ENCODE data around the gene MLH1.
"Not testable (repeated sequence)": the region's sequence is repeated elsewhere in the genome, so short reads cannot be mapped to it uniquely, and the experiment has no call there.

The MLH1 gene

DNA sequence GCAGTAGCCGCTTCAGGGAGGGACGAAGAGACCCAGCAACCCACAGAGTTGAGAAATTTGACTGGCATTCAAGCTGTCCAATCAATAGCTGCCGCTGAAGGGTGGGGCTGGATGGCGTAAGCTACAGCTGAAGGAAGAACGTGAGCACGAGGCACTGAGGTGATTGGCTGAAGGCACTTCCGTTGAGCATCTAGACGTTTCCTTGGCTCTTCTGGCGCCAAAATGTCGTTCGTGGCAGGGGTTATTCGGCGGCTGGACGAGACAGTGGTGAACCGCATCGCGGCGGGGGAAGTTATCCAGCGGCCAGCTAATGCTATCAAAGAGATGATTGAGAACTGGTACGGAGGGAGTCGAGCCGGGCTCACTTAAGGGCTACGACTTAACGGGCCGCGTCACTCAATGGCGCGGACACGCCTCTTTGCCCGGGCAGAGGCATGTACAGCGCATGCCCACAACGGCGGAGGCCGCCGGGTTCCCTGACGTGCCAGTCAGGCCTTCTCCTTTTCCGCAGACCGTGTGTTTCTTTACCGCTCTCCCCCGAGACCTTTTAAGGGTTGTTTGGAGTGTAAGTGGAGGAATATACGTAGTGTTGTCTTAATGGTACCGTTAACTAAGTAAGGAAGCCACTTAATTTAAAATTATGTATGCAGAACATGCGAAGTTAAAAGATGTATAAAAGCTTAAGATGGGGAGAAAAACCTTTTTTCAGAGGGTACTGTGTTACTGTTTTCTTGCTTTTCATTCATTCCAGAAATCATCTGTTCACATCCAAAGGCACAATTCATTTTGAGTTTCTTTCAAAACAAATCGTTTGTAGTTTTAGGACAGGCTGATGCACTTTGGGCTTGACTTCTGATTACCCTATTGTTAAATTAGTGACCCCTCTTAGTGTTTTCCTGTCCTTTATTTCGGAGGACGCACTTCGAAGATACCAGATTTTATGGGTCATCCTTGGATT lies at the start of gene MLH1:
Gene MLH1, plus strand, starts transcription at position 193 of the 958 bp plus-strand sequence. Its CDS starts 30 bp downstream, at position 223.
- Mint-ChIP-seq H3K4me3 (no peak within 1 kb of the TSS), H3K4me1 (ENCODE audit: low read depth) (peaks cover 46% of the 10 kb centered on the region), H3K9me3 (ENCODE audit: low read depth) (no peaks in the 10 kb centered on the region), H3K36me3 (peaks cover 30% of the 10 kb centered on the region), H3K27ac (no peak within 1 kb of the TSS), H3K27me3 (no peaks in the 10 kb centered on the region)

DNA sequence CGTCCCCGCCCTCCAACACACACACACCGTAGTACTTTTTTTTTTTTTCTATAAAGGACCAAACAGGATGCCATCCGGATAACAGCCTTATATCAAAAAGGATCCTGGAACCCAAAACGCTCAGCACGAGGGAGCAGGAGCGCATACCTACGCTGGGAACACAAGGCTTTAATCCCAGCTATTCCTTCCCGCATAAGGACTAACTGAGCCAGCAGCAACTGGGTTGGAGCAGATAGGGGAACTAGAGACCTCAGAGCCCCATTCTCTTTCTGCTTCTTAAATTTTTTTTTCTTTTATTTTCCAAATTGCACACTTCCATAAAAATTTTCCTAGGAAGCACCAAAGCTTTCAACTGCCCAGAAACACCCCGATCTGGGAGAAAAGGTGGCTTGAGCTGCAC lies 49.7 kb upstream of the MLH1 start:
- Mint-ChIP-seq H3K4me3 (peak overlapping the region; percentile 76), H3K9me3 (ENCODE audit: low read depth) (no peaks in the 10 kb centered on the region), H3K36me3 (peaks cover 9% of the 10 kb centered on the region), H3K27ac (peak overlapping the region; percentile 34), H3K4me1 (ENCODE audit: low read depth) (peaks cover 18% of the 10 kb centered on the region), H3K27me3 (no peaks in the 10 kb centered on the region)

DNA sequence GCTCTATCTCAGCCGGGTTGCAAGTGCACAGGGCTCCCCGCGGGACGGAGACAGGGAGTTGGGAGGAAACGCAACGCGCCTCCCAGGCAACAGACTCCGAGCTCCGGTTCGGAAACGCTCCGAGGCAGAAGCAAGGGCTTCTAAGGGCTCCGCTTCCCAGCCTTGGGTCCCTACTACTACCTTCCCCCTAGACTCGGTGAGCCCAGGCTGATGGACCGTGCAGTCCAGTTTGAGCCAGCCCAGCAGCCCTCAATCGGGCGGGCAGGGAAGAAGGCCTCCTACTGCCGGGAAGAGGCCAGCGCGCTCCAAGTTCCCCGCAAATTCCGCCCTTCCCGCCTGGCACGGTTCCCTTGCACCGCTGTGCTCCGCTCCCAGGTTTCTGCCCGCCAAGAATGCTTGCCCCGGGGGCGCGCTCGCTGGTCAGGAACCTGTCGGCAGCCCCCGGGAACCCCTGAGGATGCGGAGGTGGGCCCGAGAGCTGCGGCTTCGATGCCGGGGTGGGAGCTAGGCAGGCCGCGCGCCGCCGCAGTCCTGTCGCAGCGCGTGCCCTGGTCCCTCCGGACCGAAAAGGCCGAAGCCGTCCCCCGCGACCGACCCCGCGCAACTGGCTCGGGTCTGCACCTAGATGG lies 49.2 kb upstream of the MLH1 start:
- no peaks in the 10 kb centered on the region for H3K27me3 Mint-ChIP-seq
- peaks cover 10% of the 10 kb centered on the region for H3K36me3 Mint-ChIP-seq
- peak overlapping the region; percentile 6 for H3K27ac Mint-ChIP-seq
- no peaks in the 10 kb centered on the region for H3K9me3 Mint-ChIP-seq (ENCODE audit: low read depth)
- peak overlapping the region; percentile 76 for H3K4me3 Mint-ChIP-seq
- peaks cover 19% of the 10 kb centered on the region for H3K4me1 Mint-ChIP-seq (ENCODE audit: low read depth)

DNA sequence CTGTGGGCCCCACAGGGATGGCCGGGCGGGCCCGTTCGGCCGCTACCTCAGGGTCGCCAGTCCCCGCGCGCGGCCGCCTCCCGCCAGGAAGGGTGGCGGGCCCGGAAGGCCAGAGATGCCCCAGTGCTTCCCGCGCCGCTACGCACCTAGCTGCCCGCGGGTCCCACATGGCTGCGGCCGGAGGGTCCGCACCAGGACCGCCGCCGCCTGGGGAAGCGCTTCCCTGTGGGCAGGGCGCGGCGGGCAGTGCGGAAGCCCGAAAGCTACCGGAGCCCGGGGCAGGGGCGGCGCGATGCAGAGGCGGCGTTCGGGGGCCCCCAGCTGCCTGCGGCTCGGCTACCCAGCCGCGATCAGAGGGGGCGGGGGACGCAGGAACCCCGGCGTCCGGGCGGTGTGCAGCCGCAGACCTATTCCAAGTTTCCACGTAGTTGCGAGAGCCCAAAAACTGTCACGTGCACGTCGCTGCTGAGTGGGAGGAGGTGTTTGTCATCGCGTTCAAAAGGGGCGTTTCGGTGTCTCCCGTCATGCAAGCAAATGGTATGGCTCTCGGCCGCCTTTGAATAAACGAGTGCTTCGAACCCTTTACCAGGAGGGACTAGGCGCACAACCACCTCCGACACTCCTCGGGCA lies 48.6 kb upstream of the MLH1 start, which contains the start of gene TRANK1:
Gene TRANK1, minus strand, starts transcription at position 414 of the 630 bp plus-strand sequence. Its CDS starts 245 bp downstream, at position 169.
- Mint-ChIP-seq H3K27me3 (no peaks in the 10 kb centered on the region), H3K9me3 (ENCODE audit: low read depth) (no peaks in the 10 kb centered on the region), H3K4me1 (ENCODE audit: low read depth) (peaks cover 19% of the 10 kb centered on the region), H3K27ac (peak within 1 kb of the TSS; percentile 50), H3K4me3 (peak within 1 kb of the TSS; percentile 81), H3K36me3 (peaks cover 13% of the 10 kb centered on the region)

DNA sequence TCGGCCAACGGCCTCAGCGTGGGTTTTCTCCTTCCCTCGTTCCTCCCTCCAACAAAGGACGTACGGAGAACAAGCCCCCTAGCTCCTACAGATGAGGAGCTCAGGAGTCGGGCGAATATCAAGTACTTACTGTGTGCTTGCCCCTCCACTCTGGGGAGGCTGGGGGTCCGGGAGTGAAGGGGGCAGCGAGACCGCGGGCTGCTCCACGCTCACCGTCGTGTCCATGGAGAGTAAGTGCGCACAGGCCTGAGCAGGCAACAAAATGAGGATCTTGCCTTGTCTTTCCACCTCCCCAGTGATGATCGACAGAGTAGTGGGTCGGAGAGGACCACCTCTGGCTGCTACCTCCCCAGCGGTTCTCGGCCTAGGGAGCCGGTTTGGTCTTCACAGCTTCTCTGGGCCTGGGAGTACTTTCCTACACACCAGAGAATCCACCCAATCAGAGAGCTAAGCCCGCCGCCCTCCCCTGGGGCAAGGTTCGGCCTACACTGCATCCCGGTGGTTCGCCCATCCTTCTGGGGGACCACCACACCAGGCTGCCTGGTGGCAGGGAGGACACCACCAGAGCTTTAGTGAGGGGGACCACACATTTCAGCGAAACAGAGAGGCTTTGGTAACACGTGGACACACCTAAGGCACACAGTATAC lies 47.9 kb upstream of the MLH1 start:
- peak overlapping the region; percentile 81 for H3K4me3 Mint-ChIP-seq
- no peaks in the 10 kb centered on the region for H3K27me3 Mint-ChIP-seq
- peaks cover 11% of the 10 kb centered on the region for H3K36me3 Mint-ChIP-seq
- H3K9me3 Mint-ChIP-seq (ENCODE audit: low read depth) = no peaks in the 10 kb centered on the region
- H3K4me1 Mint-ChIP-seq (ENCODE audit: low read depth) = peaks cover 18% of the 10 kb centered on the region
- peak overlapping the region; percentile 50 for H3K27ac Mint-ChIP-seq

DNA sequence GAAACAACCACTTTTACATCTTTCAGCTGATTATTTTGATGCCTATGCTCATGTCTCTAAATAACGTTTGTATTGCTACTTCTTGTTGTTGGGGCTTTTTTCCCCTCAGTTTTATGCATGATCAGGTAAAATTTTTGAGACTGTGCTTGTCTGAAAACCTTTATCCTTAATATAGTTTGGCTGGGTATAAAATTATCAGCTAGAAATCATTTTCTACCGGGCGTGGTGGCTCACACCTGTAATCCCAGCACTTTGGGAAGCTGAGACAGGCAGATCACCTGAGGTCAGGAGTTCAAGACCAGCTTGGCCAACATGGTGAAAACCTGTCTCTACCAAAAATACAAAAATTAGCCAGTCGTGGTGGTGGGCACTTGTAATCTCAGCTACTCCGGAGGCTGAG lies 45.5 kb upstream of the MLH1 start:
- peaks cover 10% of the 10 kb centered on the region for H3K36me3 Mint-ChIP-seq
- H3K4me1 Mint-ChIP-seq (ENCODE audit: low read depth); H3K4me3 Mint-ChIP-seq; H3K27ac Mint-ChIP-seq; H3K27me3 Mint-ChIP-seq; H3K9me3 Mint-ChIP-seq (ENCODE audit: low read depth): not testable (repeated sequence)

DNA sequence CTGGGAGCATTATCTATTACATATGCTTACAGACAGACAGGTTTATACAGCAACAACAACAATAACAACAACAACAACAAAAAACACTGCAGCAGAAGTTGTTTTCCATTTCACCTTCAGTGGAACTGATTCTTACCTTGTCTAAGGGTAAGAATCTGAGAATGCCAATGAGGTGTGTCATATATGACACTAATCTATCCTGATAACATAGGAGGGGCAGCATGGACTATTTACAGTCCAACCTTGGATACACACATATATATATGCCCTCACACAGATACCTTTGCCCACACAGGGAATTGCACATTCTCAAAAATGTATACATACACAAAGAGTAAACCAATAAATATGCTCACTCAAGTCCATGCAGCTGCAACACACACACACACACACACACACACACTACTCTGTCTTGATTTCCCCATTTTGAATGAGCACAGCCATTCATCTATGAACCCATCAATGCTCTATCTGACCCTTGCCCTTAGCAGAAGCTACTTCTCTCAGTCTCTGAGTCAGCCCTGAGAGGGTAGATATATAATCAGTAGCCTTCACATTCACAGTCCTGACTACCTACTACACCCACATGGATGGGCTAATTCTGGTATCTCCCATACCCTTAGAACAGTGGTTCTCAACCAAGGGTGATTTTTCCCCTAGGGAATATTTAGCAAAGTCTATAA lies 38.7 kb upstream of the MLH1 start:
- no peaks in the 10 kb centered on the region for H3K36me3 Mint-ChIP-seq
- H3K4me3 Mint-ChIP-seq = no peak overlapping the region
- H3K9me3 Mint-ChIP-seq (ENCODE audit: low read depth) = no peaks in the 10 kb centered on the region
- H3K27ac Mint-ChIP-seq = no peak overlapping the region
- H3K27me3 Mint-ChIP-seq = no peaks in the 10 kb centered on the region
- H3K4me1 Mint-ChIP-seq (ENCODE audit: low read depth) = peaks cover 15% of the 10 kb centered on the region

DNA sequence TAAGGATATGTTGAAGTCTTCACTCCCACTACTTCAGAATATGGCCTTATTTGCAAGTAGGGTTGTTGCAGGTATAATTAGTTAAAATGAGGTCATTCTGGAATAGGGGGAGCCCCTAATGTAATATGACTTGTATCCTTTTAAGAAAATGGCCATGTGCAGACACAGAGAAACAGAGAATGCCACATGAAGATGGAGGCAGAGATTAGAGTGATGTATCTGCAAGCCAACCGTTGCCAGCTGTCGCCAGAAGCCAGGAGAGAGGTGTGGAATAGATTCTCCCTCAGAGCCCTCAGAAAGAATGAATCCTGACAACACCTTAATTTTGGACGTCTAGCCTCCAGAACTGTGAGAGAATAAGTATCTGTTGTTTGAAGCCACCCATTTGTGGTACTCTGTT lies 37.2 kb upstream of the MLH1 start:
- Mint-ChIP-seq H3K4me3 (no peak overlapping the region), H3K4me1 (ENCODE audit: low read depth) (peaks cover 15% of the 10 kb centered on the region), H3K9me3 (ENCODE audit: low read depth) (no peaks in the 10 kb centered on the region), H3K27ac (peak overlapping the region; percentile 28), H3K36me3 (no peaks in the 10 kb centered on the region), H3K27me3 (no peaks in the 10 kb centered on the region)

DNA sequence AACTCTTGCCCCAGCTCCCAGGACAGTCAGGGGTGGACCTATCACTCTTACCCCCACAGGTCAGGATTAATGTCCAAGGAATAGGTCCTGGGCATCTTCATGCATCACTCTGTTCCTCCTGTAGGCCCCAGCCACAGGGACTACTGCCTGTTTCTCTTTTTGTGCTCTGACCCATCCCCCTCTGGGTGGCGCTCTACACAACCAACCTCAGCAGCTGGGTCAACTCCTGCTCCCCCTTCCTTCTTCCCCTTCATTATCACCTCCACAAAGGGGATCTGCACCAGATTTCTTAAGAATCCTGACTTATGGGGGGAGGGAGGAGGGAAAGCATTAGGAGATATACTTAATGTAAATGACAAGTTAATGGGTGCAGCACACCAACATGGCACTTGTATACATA lies 36.3 kb upstream of the MLH1 start:
- Mint-ChIP-seq H3K4me1 (ENCODE audit: low read depth) (peaks cover 15% of the 10 kb centered on the region), H3K36me3 (no peaks in the 10 kb centered on the region), H3K27ac (no peak overlapping the region), H3K9me3 (ENCODE audit: low read depth) (no peaks in the 10 kb centered on the region), H3K4me3 (no peak overlapping the region), H3K27me3 (no peaks in the 10 kb centered on the region)

DNA sequence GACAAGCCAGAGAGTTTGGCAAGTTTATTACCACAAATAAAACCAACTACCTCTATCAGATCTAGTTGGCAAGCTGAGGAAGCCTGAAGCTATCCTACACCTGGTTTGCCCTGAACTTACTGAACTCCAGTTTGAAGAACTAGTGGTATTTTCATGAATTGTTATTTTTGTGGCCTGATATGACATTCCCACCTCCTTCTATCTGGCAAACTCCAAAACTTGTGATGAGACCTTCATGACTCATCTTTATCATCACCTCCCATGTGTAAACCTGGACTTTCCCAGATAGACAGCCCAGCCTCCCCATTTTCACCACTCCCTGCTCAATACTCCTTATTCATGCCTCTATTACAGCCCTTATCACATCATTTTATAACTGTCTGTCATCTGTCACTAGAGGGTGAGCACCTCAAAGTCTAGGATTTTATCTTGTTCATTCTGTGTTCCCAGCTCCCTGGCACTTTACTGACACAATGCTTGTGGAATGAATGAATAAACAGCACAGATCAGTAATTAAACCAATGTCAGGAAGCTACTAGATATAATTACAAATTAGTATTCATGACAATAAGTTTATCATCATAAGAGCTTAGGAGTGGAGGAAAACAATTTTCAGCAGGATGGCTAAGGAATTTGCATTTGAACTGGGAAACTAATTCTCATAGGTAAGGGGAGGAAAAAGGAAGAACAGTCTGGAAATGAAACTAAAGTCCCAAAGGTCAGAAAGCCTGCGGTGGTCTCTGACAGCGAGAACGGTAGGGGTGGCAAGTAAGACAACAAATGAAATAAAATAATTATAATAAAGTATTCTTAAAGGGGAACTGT lies 35.2 kb upstream of the MLH1 start:
- Mint-ChIP-seq H3K4me1 (ENCODE audit: low read depth) (peaks cover 15% of the 10 kb centered on the region), H3K36me3 (no peaks in the 10 kb centered on the region), H3K4me3 (peak overlapping the region; percentile 52), H3K27ac (peak overlapping the region; percentile 78), H3K27me3 (no peaks in the 10 kb centered on the region), H3K9me3 (ENCODE audit: low read depth) (no peaks in the 10 kb centered on the region)

DNA sequence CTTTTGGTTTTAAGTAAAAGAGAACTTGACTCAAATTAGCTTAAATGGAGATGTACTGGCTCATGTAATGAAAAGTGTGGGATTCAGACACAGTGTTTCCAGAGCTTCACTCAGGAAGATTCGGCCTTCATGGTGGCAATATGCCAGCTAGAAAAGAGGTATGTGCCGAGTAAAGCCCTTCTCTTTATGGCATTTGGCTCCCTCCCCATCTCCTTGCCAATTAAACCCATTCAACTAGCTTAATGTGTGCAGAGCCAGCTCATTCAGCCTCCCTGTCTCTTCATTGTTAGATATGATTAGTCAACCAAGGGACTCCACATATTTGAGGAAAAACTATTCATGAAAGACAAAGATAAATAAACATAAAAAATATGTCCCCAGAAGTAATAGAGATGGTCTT lies 33.5 kb upstream of the MLH1 start:
- no peaks in the 10 kb centered on the region for H3K36me3 Mint-ChIP-seq
- no peaks in the 10 kb centered on the region for H3K9me3 Mint-ChIP-seq (ENCODE audit: low read depth)
- no peaks in the 10 kb centered on the region for H3K27me3 Mint-ChIP-seq
- H3K4me1 Mint-ChIP-seq (ENCODE audit: low read depth) = peaks cover 15% of the 10 kb centered on the region
- no peak overlapping the region for H3K4me3 Mint-ChIP-seq
- H3K27ac Mint-ChIP-seq = no peak overlapping the region

DNA sequence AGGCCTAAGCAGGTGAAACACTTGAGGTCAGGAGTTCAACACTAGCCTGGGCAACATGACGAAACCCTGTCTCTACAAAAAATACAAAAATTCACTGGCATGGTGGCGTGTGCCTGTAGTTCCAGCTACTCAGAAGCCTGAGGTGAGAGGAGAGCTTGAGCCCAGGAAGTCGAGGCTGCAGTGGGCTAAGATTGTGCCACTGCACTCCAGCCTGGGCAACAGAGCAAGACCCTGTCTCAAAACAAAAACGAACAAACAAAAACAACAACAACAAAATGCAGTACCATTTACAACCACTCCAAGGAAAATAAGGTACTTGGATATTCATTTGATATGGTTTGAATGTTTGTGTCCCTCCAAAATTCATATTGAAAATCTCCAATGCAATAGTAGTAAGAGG lies 32.8 kb upstream of the MLH1 start:
- peaks cover 15% of the 10 kb centered on the region for H3K4me1 Mint-ChIP-seq (ENCODE audit: low read depth)
- H3K27me3 Mint-ChIP-seq = no peaks in the 10 kb centered on the region
- H3K9me3 Mint-ChIP-seq (ENCODE audit: low read depth) = no peaks in the 10 kb centered on the region
- no peak overlapping the region for H3K4me3 Mint-ChIP-seq
- no peaks in the 10 kb centered on the region for H3K36me3 Mint-ChIP-seq
- H3K27ac Mint-ChIP-seq = no peak overlapping the region

DNA sequence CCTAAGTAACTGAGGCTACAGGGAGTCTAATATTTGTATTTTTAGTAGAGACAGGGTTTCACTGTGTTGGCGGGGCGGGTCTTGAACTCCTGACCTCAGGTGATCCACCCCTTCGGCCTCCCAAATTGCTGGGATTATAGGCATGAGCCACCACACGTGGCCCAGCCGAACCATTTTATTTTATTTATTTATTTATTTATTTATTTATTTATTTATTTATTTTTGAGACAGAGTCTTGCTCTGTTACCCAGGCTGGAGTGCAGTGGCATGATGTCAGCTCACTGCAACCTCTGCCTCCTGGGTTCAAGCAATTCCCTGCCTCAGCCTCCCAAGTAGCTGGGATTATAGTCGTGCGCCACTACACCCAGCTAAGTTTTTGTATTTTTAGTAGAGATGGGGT lies 30.3 kb upstream of the MLH1 start:
- not testable (repeated sequence) for H3K27me3 Mint-ChIP-seq; H3K9me3 Mint-ChIP-seq (ENCODE audit: low read depth); H3K4me3 Mint-ChIP-seq; H3K36me3 Mint-ChIP-seq; H3K4me1 Mint-ChIP-seq (ENCODE audit: low read depth); H3K27ac Mint-ChIP-seq

DNA sequence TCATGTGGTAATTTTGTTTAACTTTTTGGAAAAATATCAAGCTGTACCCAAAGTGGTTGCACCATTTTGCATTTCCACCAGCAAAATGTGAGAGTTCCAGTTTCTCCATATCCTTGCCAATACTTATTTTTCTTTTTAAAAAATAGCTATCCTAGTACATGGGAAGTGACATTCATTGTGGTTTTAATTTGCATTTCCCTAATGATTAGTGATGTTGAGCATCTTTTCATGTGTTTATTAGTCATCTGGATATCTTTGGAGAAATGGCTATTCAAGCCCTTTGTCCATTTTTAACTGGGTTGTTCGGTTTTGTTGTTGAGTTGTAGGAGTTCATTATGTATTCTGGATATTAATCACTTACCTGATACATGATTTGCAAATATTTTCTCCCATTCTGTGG lies 29.0 kb upstream of the MLH1 start:
- Mint-ChIP-seq H3K9me3 (ENCODE audit: low read depth) (no peaks in the 10 kb centered on the region), H3K4me1 (ENCODE audit: low read depth) (peaks cover 5% of the 10 kb centered on the region), H3K27me3 (no peaks in the 10 kb centered on the region), H3K4me3 (no peak overlapping the region), H3K27ac (no peak overlapping the region), H3K36me3 (no peaks in the 10 kb centered on the region)
